ENCODE measurements around the gene CFAP90.
A peak's percentile ranks its signal among the peaks of the same experiment; 100 is the strongest.

CFAP90 gene

GRCh38 chr5:7868773-7869473 lies 18.0 kb upstream of the CFAP90 start, which contains the start of the genes FASTKD3 and MTRR:
Gene FASTKD3, minus strand, starts transcription at chr5:7869031. Its CDS starts 948 bp downstream, at chr5:7868083.
Gene MTRR, plus strand, starts transcription at chr5:7869148. Its CDS starts 1,647 bp downstream, at chr5:7870795.
- peak within 1 kb of the TSS; percentile 55 to 97 (median 91) for H3K27ac ChIP-seq
- H3K4me3 ChIP-seq: peak within 1 kb of the TSS; percentile 96 to 100 (median 99)

- peak overlapping the region; percentile 41 to 97 (median 91) for H3K27ac ChIP-seq
- H3K4me3 ChIP-seq: peak overlapping the region; percentile 96 to 100 (median 99)
Observed at GRCh38 chr5:7868427-7868772, 17.5 kb upstream of the CFAP90 start.

- no peak overlapping the region for H3K4me3 ChIP-seq
- no peak overlapping the region for H3K27ac ChIP-seq
Observed at GRCh38 chr5:7867260-7867659, 16.3 kb upstream of the CFAP90 start.

- H3K27ac ChIP-seq: no peak overlapping the region
- no peak overlapping the region for H3K4me3 ChIP-seq
Observed at GRCh38 chr5:7866196-7866595, 15.3 kb upstream of the CFAP90 start.

GRCh38 chr5:7857926-7858632 lies 7.1 kb upstream of the CFAP90 start:
- H3K4me3 ChIP-seq: no peak overlapping the region
- peak overlapping the region in 1 of 21 experiments; percentile 4 for H3K27ac ChIP-seq

GRCh38 chr5:7857361-7857760 lies 6.4 kb upstream of the CFAP90 start:
- no peak overlapping the region for H3K27ac ChIP-seq
- H3K4me3 ChIP-seq: no peak overlapping the region

- Histone ChIP-seq H3K4me3 (no peak overlapping the region), H3K27ac (no peak overlapping the region)
Observed at GRCh38 chr5:7856855-7857254, 5.9 kb upstream of the CFAP90 start.

- H3K27ac ChIP-seq: no peak overlapping the region
- no peak overlapping the region for H3K4me3 ChIP-seq
Observed at GRCh38 chr5:7855611-7856010, 4.7 kb upstream of the CFAP90 start.

GRCh38 chr5:7852988-7853387 lies 2.1 kb upstream of the CFAP90 start:
- Histone ChIP-seq H3K27ac (no peak overlapping the region), H3K4me3 (no peak overlapping the region)

GRCh38 chr5:7852542-7852941 lies 1.6 kb upstream of the CFAP90 start:
- H3K27ac ChIP-seq: no peak overlapping the region
- H3K4me3 ChIP-seq: no peak overlapping the region

GRCh38 chr5:7851617-7852289 lies 820 bp upstream of the CFAP90 start:
- no peak overlapping the region for H3K4me3 ChIP-seq
- no peak overlapping the region for H3K27ac ChIP-seq

GRCh38 chr5:7851240-7851592 lies 283 bp upstream of the CFAP90 start:
- Histone ChIP-seq H3K4me3 (peak overlapping the region in 4 of 7 experiments; percentile 42 to 52 (median 46)), H3K27ac (peak overlapping the region in 2 of 21 experiments; percentile 54 to 58)

- Histone ChIP-seq H3K27ac (peak overlapping the region in 2 of 21 experiments; percentile 44 to 52), H3K4me3 (peak overlapping the region; percentile 15 to 52 (median 42))
Observed at GRCh38 chr5:7849681-7850394, 1.1 kb downstream of the CFAP90 start.

- H3K27ac ChIP-seq: no peak overlapping the region
- H3K4me3 ChIP-seq: no peak overlapping the region
Observed at GRCh38 chr5:7848296-7848695, 2.6 kb downstream of the CFAP90 start.

- H3K4me3 ChIP-seq: no peak overlapping the region
- H3K27ac ChIP-seq: no peak overlapping the region
Observed at GRCh38 chr5:7846327-7846726, 4.6 kb downstream of the CFAP90 start.

- H3K27ac ChIP-seq: no peak overlapping the region
- H3K4me3 ChIP-seq: no peak overlapping the region
Observed at GRCh38 chr5:7845557-7845956, 5.4 kb downstream of the CFAP90 start.

- Histone ChIP-seq H3K27ac (no peak overlapping the region), H3K4me3 (no peak overlapping the region)
Observed at GRCh38 chr5:7844901-7845300, 6.0 kb downstream of the CFAP90 start.

- no peak overlapping the region for H3K27ac ChIP-seq
- no peak overlapping the region for H3K4me3 ChIP-seq
Observed at GRCh38 chr5:7842531-7842930, 8.4 kb downstream of the CFAP90 start.

- Histone ChIP-seq H3K4me3 (no peak overlapping the region), H3K27ac (no peak overlapping the region)
Observed at GRCh38 chr5:7837403-7837802, 13.5 kb downstream of the CFAP90 start.

GRCh38 chr5:7834982-7835381 lies 16.0 kb downstream of the CFAP90 start:
- Histone ChIP-seq H3K4me3 (no peak overlapping the region), H3K27ac (no peak overlapping the region)
